HG02938 (cell line): Measurements from ENCODE around the gene TWSG1.
"Not testable (repeated sequence)": the region's sequence is repeated elsewhere in the genome, so short reads cannot be mapped to it uniquely, and the experiment has no call there.

Experiments
- ATAC-seq: cut with Tn5 transposase; IDR thresholded peaks from one replicate; pipeline ENCODE4 v1.9.1; 2021; ENCODE audit warnings: mild to moderate bottlenecking, moderate library complexity; ENCODE audit not compliant: unreplicated experiment

The TWSG1 gene

DNA sequence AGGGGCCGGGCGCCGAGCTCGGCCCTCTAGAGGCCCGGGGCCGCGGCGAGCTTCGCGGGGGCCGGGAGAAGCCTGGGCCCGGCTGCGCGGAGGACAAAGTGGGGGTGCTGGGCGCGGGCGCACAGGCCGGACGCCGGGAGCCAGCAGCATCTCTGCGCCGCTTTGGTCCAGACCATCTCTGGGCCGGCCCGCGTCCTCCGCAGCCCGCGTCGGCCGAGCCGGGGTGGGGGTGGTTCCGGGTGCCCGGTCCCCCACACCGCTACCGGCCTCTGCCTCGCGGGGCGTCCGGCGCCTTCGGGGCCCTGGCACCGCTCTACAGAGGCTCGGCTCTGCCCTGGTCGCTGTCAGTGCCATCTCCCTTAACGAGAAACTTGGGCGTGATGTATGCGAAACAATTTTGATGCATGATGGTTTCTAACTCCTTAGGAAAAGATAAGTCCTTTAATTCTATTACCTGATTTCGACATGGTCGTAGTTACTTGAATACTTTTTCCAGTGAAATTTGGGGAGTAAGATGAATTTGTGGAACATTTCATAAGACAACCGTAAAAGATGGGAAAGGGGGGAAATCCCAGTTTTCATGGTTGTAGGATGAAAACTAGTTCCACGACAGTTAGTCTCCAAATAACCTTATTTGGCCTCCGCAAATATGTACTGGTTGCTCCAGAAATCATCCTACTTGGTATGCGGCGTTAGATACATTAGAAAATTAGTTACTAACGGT lies 562 bp downstream of the TWSG1 start:
- peak; percentile 43 for ATAC-seq

DNA sequence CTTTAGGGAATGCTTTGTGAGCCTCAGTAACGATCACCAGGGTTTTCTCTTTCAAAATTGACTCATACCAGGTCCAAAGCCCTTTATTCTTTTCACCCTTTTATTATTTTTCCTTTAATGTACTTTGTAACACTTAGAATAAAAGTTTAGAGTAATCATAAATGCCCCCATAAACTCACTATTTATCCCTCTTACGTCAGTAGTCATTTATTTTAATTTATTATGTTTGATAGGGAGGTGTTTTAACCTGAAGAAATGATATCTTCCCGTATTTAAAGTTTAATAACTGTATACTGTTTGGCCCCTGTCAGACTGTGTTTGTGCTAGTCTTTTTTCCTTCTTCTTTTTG lies 1.1 kb downstream of the TWSG1 start:
- no peak for ATAC-seq

DNA sequence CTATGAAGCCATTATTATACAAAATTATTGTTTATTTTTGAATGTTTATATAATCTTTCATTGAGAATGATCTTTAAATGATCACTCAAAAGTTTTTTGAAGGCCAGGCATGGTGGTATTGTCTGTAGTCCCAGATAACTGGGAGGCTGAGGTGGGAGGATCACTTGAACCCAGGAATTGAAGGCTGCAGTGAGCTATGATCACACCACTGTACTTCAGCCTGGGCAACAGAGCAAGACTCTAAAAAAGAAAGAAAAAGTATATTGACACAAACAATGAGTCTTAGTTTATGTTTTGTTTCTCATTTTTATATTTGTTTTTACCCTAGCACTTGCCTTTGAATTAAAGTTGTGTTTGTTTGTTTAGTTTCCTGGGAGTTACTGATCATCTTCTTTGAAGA lies 2.3 kb downstream of the TWSG1 start:
- ATAC-seq: no peak

DNA sequence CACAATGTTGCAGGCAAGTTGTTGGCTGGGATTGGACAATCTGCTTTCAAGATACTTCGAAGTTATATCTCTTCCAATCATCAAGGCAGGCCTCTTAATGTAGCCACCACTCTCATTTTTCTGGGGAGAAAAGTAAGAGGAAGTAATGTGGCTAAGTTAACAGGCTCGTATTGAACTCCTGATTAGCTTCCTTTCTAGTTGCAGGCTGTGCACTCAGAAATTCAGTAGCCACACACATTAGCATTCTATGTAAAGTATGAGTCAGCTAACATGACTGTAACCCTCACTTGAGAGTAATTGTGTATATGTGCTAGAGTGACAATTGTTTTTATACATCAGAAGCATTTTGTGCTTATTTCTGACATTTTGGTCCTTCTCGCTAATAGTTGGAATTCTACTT lies 3.3 kb downstream of the TWSG1 start:
- ATAC-seq: no peak

DNA sequence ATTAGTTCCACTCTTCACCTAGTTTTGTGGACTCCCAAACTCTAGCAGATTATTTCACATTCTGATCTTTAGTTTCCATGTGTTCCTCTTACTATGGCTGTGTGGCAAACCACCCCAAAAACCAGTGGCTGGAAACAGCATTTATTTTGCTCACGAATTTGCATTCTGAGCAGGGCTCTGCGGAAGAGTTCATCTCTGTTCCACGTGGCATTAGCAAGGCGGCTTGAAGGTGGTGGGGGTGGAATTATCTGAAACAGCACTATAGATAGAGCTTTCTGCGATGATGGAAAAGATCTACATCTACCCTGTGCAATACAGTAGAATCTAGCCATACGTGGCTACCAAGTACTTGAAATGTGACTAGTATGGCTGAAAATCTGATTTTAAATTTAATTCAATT lies 5.9 kb downstream of the TWSG1 start:
- ATAC-seq: no peak

DNA sequence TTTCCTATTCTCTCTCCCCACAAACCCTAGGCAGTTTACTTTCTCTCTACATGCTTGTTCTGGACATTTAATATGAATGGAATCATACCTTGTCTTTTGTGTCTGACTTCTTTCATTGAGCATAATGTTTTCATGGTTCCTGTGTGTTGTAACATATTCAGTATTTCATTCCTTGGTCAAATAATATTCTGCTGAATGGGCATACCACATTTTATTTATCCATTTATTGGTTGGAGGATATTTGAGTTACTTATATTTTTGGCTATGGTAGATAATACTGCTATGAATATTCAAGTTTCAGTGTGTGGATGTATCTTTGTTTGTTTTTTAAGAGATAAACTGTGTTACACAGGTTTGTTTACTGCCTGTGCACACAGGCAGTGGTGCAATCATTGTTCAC lies 9.0 kb downstream of the TWSG1 start:
- ATAC-seq: no peak

DNA sequence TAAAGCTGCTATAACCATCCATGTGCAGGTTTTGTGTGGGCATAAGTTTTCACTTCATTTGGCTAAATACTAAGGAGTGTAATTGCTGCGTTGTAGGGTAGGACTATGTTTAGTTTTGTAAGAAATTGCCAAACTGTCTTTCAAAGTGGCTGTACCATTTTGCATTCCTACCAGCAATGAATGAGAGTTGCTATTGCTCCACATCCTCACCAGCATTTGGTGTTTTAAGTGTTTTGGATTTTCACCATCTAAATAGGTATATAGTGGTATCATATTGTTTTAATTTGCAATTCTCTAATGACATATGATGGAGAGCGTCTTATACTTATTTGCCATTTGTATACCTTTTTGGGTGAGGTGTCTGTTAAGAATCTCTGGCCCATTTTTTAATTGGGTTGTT lies 12.2 kb downstream of the TWSG1 start:
- no peak for ATAC-seq

DNA sequence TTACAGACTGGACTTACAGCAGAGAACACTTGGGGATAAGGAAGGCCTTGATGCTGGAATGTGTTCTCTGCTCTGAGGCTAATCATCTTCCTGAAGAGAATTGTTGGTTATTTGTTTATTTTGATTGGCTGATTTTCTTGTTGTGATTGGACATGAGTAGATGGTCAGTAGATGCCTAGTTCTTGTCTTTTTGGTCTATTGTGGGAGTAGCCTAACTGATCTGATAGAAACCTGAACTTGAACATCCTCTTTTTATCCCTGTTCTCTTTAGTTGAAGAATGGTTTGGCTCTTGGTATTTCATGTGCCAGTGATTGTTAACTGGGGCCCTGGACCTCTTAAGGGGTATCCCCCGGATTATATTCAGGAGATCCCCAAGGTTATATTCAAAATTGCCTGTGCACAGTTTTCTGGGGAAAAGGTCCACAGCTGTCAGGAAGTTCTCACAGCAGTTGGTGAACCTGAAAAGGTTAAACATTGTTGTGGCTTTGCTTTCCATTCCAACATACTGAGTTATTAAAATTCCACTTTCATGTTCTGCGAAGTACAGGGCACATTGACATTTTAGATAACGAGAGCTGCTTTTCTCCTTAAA lies 13.6 kb downstream of the TWSG1 start:
- ATAC-seq: no peak

DNA sequence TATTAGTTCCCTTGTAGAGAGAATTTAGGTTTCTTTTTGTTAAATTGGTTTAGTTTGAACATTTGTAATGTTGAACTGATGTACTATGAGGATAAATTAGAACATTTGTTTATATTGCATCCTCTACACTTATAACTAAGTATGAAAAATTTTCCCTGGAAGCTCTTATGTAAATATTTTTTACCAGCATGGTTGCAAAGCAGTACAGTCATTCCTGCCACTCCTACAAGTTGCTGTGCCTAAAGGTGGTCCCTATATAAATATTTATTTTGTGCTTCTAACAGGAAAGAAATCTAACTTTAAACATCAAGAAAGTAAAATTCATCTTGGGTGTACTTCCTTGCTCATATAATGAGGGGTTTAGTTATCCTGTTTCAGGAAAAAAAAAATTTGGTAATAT lies 14.2 kb downstream of the TWSG1 start:
- no peak for ATAC-seq

DNA sequence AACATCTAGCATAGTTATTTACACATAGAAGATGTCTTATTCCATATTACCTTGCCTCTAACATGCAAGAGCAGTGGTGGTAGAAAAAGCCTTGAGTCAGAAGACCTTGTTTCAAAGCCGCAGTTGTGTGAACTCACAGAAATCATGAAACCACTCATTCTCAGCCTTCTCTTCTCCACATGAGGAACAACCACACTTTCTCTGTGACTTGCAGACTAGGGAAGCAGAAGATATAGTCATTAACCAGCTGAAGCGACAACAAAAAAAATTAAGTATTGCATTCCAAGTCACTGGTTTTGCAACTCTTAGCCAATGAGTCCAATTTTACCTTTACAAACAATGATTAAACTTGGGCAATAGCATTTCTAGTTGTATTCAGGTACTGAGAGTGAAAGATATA lies 19.0 kb downstream of the TWSG1 start:
- peak; percentile 77 for ATAC-seq

DNA sequence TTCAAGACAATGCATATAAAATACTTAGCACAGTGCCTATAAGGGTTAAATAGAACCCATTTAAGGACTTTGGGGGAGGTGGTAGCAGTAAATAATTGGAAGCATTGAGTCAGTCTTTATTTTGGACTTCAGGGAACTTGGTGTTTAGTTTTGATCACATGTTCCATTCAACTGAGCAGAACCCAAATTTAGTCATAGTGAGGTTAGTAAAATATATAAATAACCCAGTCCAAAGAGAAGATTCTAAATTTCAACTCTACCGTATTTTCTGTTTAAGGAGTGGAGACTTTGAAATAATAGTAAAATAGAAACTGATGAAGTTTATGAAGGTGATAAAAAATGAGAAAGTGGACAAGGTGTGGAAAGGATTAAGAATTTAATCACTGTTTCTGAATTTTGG lies 19.7 kb downstream of the TWSG1 start:
- peak; percentile 55 for ATAC-seq

DNA sequence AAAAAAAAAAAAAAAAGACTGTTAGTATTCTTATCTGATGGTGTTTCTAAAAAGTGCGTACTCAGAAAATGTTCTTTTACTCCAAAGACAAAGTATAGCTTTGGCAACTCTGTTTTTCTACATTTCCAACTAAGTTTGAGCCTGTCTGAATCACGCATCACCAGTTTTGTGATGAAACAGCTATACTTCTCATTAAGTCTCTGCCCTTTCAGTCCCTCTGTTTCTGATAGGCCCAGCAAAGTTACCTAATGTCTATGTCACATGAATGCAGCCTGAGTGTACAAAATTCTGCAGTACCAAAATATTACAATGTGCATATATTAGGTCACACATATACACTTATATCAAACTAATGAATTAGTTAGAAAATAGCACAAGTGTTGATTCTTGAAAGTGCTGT lies 22.4 kb downstream of the TWSG1 start:
- no peak for ATAC-seq

DNA sequence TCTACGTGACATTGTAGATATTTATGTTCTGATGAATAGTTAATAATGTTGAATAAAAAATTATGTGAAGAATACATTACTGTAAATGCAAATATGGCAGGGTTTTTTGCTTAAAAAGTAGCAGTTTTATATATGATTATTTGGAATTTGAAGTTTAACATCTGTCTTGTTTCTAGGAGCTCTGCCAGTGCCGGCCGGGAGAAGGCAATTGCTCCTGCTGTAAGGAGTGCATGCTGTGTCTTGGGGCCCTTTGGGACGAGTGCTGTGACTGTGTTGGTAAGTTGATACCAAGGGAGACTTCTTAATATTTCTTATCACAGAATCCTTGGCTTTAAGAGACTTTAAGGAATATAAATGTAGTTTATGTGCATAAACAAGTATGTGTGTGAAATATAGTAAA lies 25.2 kb downstream of the TWSG1 start:
- ATAC-seq: no peak

DNA sequence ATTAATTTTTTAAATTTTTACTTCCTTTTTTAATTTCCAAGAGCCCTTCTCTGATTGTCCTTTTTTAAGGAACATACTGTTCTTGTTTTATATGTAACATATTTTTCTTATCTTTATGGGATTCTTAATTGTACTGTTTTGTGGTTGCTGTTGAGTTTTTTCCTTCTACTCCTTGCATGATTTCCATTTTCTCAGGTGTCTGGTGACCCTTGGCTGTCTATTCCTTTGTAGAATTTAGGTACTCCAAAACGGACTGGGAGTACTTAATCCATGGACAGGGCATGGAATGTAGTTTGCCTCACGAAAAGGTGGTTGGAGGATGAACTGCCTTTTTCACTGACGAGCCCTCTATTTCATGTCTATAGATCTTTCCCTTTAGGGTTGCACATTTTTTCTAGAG lies 26.6 kb downstream of the TWSG1 start:
- ATAC-seq: no peak

DNA sequence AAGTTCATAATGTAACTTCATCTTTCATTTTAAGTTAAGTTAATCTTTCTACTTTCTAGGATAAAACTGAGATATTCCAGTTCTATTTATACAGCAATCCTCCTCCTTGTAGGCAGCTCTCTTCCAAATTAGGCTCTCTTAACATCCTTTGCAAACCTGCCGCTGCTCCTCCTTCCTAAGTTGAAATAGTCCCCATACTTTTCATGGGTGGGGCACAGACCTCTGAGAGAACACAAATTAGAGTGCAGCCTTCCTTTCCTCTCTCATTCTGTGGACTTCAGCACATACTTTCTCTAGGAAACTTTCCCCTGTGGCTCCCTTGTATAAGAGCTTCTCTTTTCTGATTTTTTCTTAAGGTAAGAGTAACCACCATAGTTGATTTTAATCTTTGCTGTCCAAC lies 28.3 kb downstream of the TWSG1 start:
- no peak for ATAC-seq

DNA sequence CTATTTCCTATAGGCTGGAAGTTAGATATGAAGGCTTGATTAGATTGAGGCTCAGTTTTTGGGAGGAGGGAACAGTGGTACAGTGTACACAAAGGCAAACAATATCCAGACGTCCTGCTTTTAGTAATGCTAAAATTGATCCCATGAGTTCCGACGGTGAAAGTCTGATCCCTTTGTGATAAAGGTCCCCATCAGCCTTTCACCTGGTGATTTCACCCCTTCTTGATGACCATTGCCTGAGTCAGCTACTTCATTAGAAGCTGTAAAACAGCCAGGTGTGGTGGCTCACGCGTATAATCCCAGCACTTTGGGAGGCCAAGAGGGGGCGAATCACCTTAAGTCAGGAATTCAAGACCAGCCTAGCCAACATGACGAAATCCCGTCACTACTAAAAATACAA lies 29.7 kb downstream of the TWSG1 start:
- no peak for ATAC-seq

DNA sequence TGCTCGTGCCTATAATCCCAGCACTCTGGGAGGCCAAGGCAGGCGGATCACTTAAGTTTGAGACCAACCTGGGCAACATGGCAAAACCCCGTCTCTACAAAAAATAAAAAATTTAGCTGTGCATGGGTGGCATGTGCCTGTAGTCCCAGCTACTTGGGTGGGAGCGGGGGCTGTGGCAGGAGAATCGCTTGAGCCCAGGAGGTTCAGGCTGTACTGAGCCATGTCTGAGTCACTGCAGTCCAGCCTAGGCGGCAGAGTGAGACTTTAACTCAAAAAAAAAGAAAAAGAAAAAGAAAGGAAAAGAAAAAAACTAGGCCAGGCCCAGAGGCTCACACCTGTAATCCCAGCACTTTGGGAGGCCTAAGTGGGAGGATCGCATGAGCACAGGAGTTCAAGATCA lies 30.8 kb downstream of the TWSG1 start:
- ATAC-seq: no peak

DNA sequence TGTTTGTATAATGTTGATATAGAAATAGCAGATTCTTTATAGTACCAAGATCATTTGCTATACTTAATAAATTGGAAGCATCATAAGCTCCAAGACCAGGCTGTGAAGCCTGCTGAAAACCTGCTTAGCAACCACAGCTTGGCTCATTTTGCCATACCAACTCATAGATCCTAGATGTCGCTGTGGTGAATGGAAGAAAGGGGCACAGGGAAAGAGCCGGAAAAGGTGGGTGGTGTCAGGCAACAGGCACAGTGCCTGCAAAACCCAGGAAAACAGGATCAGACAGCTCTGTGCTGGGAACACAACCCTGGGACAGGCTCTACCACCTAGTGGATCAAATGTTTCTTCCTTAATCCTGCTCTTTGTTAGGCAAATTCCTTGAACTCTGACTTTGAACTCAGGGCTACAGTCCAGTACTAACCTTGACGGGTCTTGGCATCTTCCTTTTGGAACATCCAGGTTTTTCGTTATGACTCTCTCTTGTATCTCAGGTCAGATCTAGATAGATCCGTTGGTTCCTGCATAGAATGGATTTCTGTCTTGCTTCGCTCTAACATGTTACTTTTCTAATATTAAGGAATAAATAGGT lies 31.6 kb downstream of the TWSG1 start:
- ATAC-seq: no peak

DNA sequence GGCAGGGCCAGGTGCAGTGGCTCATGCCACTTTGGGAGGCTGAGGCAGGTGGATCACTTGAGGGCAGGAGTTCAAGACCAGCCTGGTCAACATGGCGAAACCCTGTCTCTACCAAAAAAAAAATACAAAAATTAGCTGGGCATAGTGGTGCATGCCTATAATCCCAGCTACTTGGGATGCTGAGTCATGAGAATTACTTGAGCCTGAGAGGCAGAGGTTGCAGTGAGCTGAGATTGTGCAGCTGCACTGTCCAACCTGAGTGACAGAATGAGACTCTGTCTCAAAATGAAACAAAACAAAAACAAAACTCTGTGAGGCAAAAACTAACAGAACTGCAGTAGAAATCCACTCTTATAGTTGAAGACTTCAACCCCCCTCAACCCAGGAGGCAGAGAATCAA lies 38.7 kb downstream of the TWSG1 start:
- ATAC-seq: not testable (repeated sequence)

DNA sequence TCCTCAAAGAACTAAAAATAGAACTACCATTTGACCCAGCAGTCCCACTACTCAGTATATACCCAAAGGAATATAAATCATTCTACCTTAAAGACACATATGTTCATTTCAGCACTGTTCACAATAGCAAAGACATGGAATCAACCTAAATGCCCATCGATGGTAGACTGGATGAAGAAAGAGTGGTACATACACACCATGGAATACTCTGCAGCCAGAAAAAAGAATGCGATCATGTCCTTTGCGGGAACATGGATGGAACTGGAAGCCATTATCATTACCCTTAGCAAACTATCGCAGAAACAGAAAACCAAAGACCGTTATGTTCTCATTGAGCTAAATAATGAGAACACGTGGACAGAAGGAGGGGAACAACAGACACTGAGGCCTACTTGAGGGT lies 44.5 kb downstream of the TWSG1 start:
- no peak for ATAC-seq

DNA sequence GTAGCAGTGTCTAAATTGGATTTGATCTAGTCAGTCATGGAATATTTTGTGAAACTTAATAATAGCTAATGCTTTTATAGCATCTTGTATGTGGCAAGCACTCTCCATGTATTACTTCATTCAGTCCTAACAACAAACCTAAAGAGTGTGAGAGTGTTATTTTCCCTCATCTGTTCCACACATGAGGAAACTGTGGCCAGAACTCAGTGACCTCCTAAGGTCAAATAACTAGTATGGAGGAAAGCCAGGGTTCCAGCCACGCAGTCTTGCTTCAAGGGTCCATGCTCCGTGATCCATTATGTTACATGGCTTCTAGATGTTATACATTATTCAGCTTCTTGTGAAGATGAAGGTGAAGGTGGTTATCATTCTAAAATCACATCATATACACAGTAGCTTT lies 45.5 kb downstream of the TWSG1 start:
- ATAC-seq: no peak

DNA sequence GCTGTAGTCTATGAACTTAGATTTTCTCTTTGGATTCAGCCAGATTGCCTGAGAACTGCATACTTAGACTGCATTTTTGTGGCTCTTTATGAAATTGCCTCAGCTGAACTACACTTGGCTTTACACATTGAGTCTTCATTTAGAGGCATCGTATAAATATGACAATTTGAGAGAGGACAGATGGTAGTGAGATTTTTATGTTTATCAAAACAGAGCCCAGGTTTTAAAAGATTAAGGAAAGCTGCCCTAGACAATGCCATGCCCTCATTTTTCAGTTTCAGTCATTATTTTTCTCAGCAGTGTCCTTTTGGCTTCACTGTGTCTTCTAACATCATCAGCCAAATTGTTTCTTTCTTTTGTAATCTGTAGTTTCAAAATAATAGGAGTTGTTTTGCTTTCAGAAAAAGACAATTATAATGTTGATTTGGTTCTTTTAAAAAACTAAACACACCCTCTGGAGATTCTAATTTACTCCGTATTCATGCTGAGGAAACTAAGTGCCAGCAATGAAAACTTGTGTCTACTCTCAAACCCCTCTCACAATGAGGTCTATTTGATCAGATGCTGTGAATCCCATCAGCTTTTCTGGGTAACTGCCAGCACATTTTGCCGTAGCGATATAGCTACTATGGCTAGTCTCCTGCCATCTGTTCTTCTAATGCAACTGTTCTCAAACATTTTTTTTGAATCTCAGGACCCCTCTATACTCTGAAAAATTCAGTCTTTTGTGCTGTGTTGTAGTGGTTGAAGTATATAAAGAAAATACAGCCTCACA lies 46.2 kb downstream of the TWSG1 start:
- no peak for ATAC-seq
